GM12878 (cell line): ENCODE data around the gene OR7G3. TPM values are rescaled to one million over a fixed set of nuclear protein-coding genes. Genes with fewer than 3 reads are reported as not detected.

ENCODE experiments used
- ATF2 ChIP-seq: IDR thresholded peaks from 2 replicates; pipeline ENCODE4 v1.6.1; 2012; ENCODE audit warnings: low read length, inconsistent platforms
- BCL3 ChIP-seq: IDR thresholded peaks from 2 replicates; pipeline ENCODE4 v1.6.1; 2011; ENCODE audit warnings: borderline replicate concordance, low read depth, mild to moderate bottlenecking, moderate library complexity, low read length; ENCODE audit not compliant: insufficient read depth, poor library complexity, severe bottlenecking
- CBX5 ChIP-seq: sonication (generic); IDR thresholded peaks from 2 replicates; pipeline ENCODE4 v1.6.1; 2016; ENCODE audit warnings: low read depth, moderate library complexity, mild to moderate bottlenecking, inconsistent platforms
- CEBPZ ChIP-seq: fragments of 150-350 bp; IDR thresholded peaks from 2 replicates; pipeline ENCODE4 v1.6.1; 2016; ENCODE audit warnings: low read depth, low read length
- E4F1 ChIP-seq: fragments of 450-650 bp; IDR thresholded peaks from 2 replicates; pipeline ENCODE4 v1.6.1; 2018; ENCODE audit warnings: borderline replicate concordance, mild to moderate bottlenecking; ENCODE audit not compliant: partially characterized antibody
- HSF1 ChIP-seq: fragments of 150-350 bp; IDR thresholded peaks from 2 replicates; pipeline ENCODE4 v1.6.1; 2014; ENCODE audit warnings: mild to moderate bottlenecking, low read depth, low read length
- NBN ChIP-seq: fragments of 450-650 bp; IDR thresholded peaks from 2 replicates; pipeline ENCODE4 v1.6.1; 2016
- NKRF ChIP-seq: fragments of 450-650 bp; conservative IDR thresholded peaks from 2 replicates; pipeline ENCODE4 v1.6.1; 2017; ENCODE audit warnings: mild to moderate bottlenecking, moderate library complexity
- SUZ12 ChIP-seq: fragments of 200-600 bp; sonication (generic); IDR thresholded peaks from one replicate; pipeline ENCODE4 v1.6.1; 2018; ENCODE audit warnings: antibody characterized with exemption, mild to moderate bottlenecking; ENCODE audit not compliant: unreplicated experiment
- TARDBP ChIP-seq: IDR thresholded peaks from 2 replicates; pipeline ENCODE4 v1.6.1; 2016; ENCODE audit warnings: borderline replicate concordance
- USF2 ChIP-seq: IDR thresholded peaks from 2 replicates; pipeline ENCODE4 v1.6.1; 2011; ENCODE audit warnings: low read depth, low read length, improper control_type of control experiment, borderline replicate concordance
- YBX1 ChIP-seq: fragments of 450-650 bp; IDR thresholded peaks from 2 replicates; pipeline ENCODE4 v1.6.1; 2016; ENCODE audit warnings: antibody characterized with exemption
- polyA plus RNA-seq, 11 experiments: library from polyadenylated mRNA; depleted of rRNA in 4 of 11; unstranded in 6 of 11; stranded (reverse) in 5 of 11; fragments of >200 nt; fragmentation: Nextera tagmentation in 4 of 11; fragmentation: Illumina TruSeq in 1 of 11; extraction: Ambion mirVana in 4 of 11; extraction: Trizol in 1 of 11; gene quantifications; 1 replicate in 1 of 11; 2 replicates in 10 of 11; pipeline versions ENCODE4 v1.2.1 to v1.2.3, GENCODE V29; 2011 to 2016; ENCODE audit warnings: inconsistent platforms in 2 of 11, missing spikeins in 2 of 11, low read depth in 1 of 11
- total RNA-seq, 4 experiments: library from RNA; depleted of rRNA in 3 of 4; stranded (reverse); fragments of >200 nt in 3 of 4; fragmentation: Illumina TruSeq in 1 of 4; extraction: Trizol in 1 of 4; gene quantifications; 2 replicates each; pipeline versions ENCODE4 v1.2.1 to v1.2.3, GENCODE V29; 2013 to 2021

OR7G3 gene
- total and polyA plus RNA-seq, 10 of the 15 experiments (the other 5 are each of a cell fraction or from before 2014, with no cell fraction given): not detected

- TF ChIP-seq USF2: no peak; the same call in 1 of the 2 replicates
- peak; percentile 81; the same call in 1 of the 2 replicates for TF ChIP-seq NBN
- TF ChIP-seq CEBPZ: no peak
- TF ChIP-seq NKRF: no peak; the same call in 1 of the 2 replicates
- TF ChIP-seq E4F1: peak; percentile 89
- no peak for TF ChIP-seq ATF2
- no peak for TF ChIP-seq YBX1
- peak; percentile 89; the same call in 1 of the 2 replicates for TF ChIP-seq TARDBP
- TF ChIP-seq CBX5: 0 out of 2 replicates have a peak, but pooled peaks have one; percentile 53
- TF ChIP-seq BCL3: no peak
- no peak for TF ChIP-seq SUZ12
- no peak for TF ChIP-seq HSF1
Measured at GRCh38 chr19:9140159-9140874, 13.6 kb upstream of the OR7G3 start, which contains the start of gene ZNF317 (continued).
